CD4-positive, alpha-beta T cell (primary cell): Measurements from ENCODE around the gene PARD3B. TPM values are rescaled to one million over a fixed set of nuclear protein-coding genes. Genes with fewer than 3 reads are reported as not detected.

Experiments used
- ATAC-seq: fragments of 200-7000 bp; cut with Tn5 transposase; one replicate; pipeline ENCODE4 v1.10.0; 2022; ENCODE audit warnings: mild to moderate bottlenecking; ENCODE audit not compliant: poor library complexity
- CTCF ChIA-PET: fragments of 350-600 bp; sonication (Branson Sonifier 250); formaldehyde crosslinking; loops from one replicate; lab custom pipeline; 2021; ENCODE audit warnings: antibody characterized with exemption, inconsistent platforms; lab: Charles Lee
- POLR2A ChIA-PET: fragments of 350-600 bp; sonication (Branson Sonifier 250); formaldehyde crosslinking; loops from one replicate; lab custom pipeline; 2021; ENCODE audit warnings: antibody characterized with exemption, inconsistent platforms; lab: Charles Lee
- DNase-seq, 14 experiments: peaks; one replicate each; pipeline ENCODE4 v3.0.0-alpha.2; 2013 to 2020; ENCODE audit warnings: mixed read lengths in 2 of 14
- H3K27ac ChIP-seq, 2 donors: one replicate each; pipeline versions ENCODE4 v1.5.1 to v1.7.0; 2013; ENCODE audit warnings: low read length in 2 of 2, low read depth in 1 of 2, mild to moderate bottlenecking in 1 of 2
- H3K27me3 ChIP-seq, 2 experiments: 1 replicate in 1 of 2; 2 replicates in 1 of 2; pipeline versions ENCODE4 v1.6.1 to v1.7.0; 2013; ENCODE audit warnings: low read length in 2 of 2, control low read depth in 1 of 2, mild to moderate bottlenecking in 1 of 2, moderate library complexity in 1 of 2; ENCODE audit not compliant: insufficient read depth in 2 of 2, control insufficient read depth in 1 of 2
- H3K36me3 ChIP-seq: one replicate; pipeline ENCODE4 v1.6.1; 2013; ENCODE audit warnings: low read length, control low read depth; ENCODE audit not compliant: insufficient read depth
- H3K4me1 ChIP-seq: one replicate; pipeline ENCODE4 v1.6.1; 2013; ENCODE audit warnings: low read length, control low read depth; ENCODE audit not compliant: insufficient read depth
- H3K4me3 ChIP-seq: one replicate; pipeline ENCODE4 v1.5.1; 2013; ENCODE audit warnings: mild to moderate bottlenecking, low read length, moderate library complexity
- H3K9me3 ChIP-seq, 2 experiments: 1 replicate in 1 of 2; 2 replicates in 1 of 2; pipeline versions ENCODE4 v1.6.1 to v1.7.0; 2013; ENCODE audit warnings: low read length in 2 of 2, mild to moderate bottlenecking in 2 of 2, control low read depth in 1 of 2, moderate library complexity in 1 of 2; ENCODE audit not compliant: control insufficient read depth in 1 of 2, insufficient read depth in 1 of 2
- H3K27ac Mint-ChIP-seq: one replicate; pipeline ENCODE4 v1.8.0; 2020; ENCODE audit warnings: mixed read lengths
- H3K27me3 Mint-ChIP-seq: one replicate; pipeline ENCODE4 v1.8.0; 2021; ENCODE audit warnings: mixed read lengths
- H3K36me3 Mint-ChIP-seq: one replicate; pipeline ENCODE4 v1.8.0; 2021; ENCODE audit warnings: low read depth, mixed read lengths
- H3K4me1 Mint-ChIP-seq: one replicate; pipeline ENCODE4 v1.8.0; 2021; ENCODE audit warnings: low read depth, mixed read lengths
- H3K4me3 Mint-ChIP-seq: one replicate; pipeline ENCODE4 v1.8.0; 2020; ENCODE audit warnings: mild to moderate bottlenecking, mixed read lengths
- H3K9me3 Mint-ChIP-seq: one replicate; pipeline ENCODE4 v1.8.0; 2020; ENCODE audit warnings: mixed read lengths
- CTCF ChIP-seq: fragments of 200-600 bp; IDR thresholded peaks from one replicate; pipeline ENCODE4 v1.8.0; 2022; ENCODE audit warnings: antibody characterized with exemption, mild to moderate bottlenecking
- intact Hi-C, 2 experiments: fragments of 100-400 bp; cut with DNase I in 1 of 2; cut with micrococcal nuclease in 1 of 2; formaldehyde crosslinking; loops; one replicate each; pipeline versions ENCODE4 v1.15.1 to v1.9.0; 2023 to 2025; cut with DNase I, micrococcal nuclease
- total RNA-seq, 174 experiments: library from RNA in 2 of 174; stranded (reverse) in 2 of 174; gene quantifications; one replicate each; pipeline ENCODE4 v1.2.3 and lab custom pipeline; 2021 to 2026

PARD3B gene
- total RNA-seq, 2 experiments from 2014 or later = 0.87 to 1.9 TPM

DNA sequence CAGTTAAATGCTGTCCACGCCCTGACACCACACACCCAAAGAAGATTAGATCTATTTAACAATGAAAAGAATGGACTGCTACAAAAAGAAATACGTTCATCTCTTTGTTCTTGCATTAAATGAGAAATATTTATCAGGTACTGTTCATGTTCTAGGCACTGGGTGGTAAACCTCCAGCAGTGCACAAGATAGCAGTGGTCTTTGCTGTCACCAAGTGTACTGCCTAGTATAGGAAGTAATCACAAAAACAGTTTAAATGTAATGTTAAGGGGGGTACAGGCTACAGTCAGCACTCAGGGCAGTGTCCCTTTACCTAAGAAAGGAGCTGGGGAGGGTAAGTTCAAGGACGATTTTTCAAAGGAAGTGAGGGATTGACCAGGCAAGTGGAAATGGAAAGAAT is 443.6 kb downstream of the PARD3B start:
- Histone ChIP-seq H3K27ac (no peak overlapping the region), H3K4me3 (no peak overlapping the region), H3K9me3 (no peaks in the 10 kb centered on the region), H3K27me3 (no peaks in the 10 kb centered on the region), H3K36me3 (no peaks in the 10 kb centered on the region), H3K4me1 (no peaks in the 10 kb centered on the region)
- no peak for TF ChIP-seq CTCF
- Mint-ChIP-seq H3K27ac (no peak overlapping the region), H3K4me1 (peaks cover 6% of the 10 kb centered on the region), H3K27me3 (no peaks in the 10 kb centered on the region), H3K4me3 (no peak overlapping the region), H3K9me3 (peaks cover 2% of the 10 kb centered on the region), H3K36me3 (no peaks in the 10 kb centered on the region)
- no peak for DNase-seq
- intact Hi-C loops = no loop called here
- ChIA-PET CTCF (no interaction called here), POLR2A (no interaction called here)
- ATAC-seq = peak; percentile 32

DNA sequence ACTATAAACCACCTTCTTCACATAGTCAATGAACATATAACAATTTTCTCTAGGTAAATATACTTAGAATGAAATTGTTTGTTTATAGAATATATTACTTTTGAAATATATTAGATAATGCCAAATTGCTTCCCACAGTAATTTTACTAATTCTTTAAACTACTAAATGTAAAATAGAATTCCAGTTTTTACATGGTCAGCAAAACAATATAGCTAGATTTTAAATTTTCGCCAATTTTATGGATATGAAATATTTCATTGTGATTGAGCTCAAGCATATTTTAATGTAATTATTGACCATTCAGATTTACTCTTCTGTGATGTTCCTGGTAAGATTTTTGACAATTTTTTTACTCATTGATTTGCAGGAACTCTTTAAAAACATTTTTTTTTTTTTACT is 444.6 kb downstream of the PARD3B start:
- Mint-ChIP-seq H3K4me1 (peaks cover 6% of the 10 kb centered on the region), H3K4me3 (no peak overlapping the region), H3K27ac (no peak overlapping the region), H3K27me3 (no peaks in the 10 kb centered on the region), H3K36me3 (no peaks in the 10 kb centered on the region), H3K9me3 (peaks cover 2% of the 10 kb centered on the region)
- H3K4me3 ChIP-seq = no peak overlapping the region
- DNase-seq = no peak
- no peak for ATAC-seq
- TF ChIP-seq CTCF = no peak
- CTCF ChIA-PET = no interaction called here
- intact Hi-C loops = no loop called here
- POLR2A ChIA-PET = interaction anchor here (0.7 to 1.1 kb wide), 2 partner anchors 12 to 13 kb away, joined by 3 to 6 read pairs; no protein-coding TSS in a partner anchor
- H3K36me3 ChIP-seq = no peaks in the 10 kb centered on the region
- no peaks in the 10 kb centered on the region for H3K27me3 ChIP-seq
- no peak overlapping the region for H3K27ac ChIP-seq
- no peaks in the 10 kb centered on the region for H3K4me1 ChIP-seq
- H3K9me3 ChIP-seq = no peaks in the 10 kb centered on the region

DNA sequence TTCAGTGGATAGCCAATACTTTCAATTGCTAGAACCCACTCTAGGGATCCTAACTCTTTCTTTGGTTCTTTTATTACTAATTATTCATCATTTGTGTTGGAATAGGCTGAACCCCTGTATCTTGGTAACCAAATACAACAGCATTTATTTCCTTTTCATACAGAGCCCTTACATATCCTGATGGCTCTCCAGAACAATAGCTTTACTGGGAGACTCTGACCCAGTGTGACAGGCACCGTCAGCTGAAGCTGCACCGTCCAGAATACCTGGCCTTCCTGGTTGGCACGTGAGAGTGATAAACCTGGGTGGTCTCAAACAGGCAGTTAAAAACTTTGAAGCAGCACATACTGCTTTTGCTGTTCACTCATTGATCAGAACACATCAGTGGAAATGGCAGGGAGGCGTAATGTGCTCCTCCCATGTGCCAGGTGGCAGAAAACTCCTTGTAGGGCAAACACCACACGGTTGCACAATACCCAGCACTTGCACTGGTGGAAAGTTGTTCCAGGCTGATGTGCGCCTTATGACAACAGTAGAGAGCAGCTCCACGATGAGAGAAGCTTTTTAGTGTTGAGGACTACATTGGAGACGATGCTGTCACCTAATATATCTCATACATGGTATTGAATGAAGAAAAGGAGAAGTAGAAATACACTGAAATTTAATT is 456.2 kb downstream of the PARD3B start:
- Mint-ChIP-seq H3K36me3 (no peaks in the 10 kb centered on the region), H3K27ac (no peak overlapping the region), H3K4me3 (no peak overlapping the region), H3K9me3 (peaks cover 9% of the 10 kb centered on the region), H3K4me1 (peaks cover 32% of the 10 kb centered on the region), H3K27me3 (no peaks in the 10 kb centered on the region)
- H3K4me1 ChIP-seq = peaks cover 13% of the 10 kb centered on the region
- H3K4me3 ChIP-seq = no peak overlapping the region
- TF ChIP-seq CTCF = no peak
- no peak for ATAC-seq
- H3K36me3 ChIP-seq = no peaks in the 10 kb centered on the region
- POLR2A ChIA-PET = interaction anchor here (0.9 to 1.4 kb wide), 3 partner anchors 11 to 34 kb away, joined by 3 read pairs; no protein-coding TSS in a partner anchor
- no peaks in the 10 kb centered on the region for H3K27me3 ChIP-seq
- H3K9me3 ChIP-seq = no peaks in the 10 kb centered on the region
- intact Hi-C loops = no loop called here
- DNase-seq = no peak
- CTCF ChIA-PET = interaction anchor here (0.6 kb wide), 1 partner anchor 507 kb away, joined by 4 read pairs; no protein-coding TSS in a partner anchor
- no peak overlapping the region for H3K27ac ChIP-seq
